Endothelial cell of umbilical vein (primary cell): Measurements from ENCODE around the gene DRC1. TPM values are rescaled to one million over a fixed set of nuclear protein-coding genes. Genes with fewer than 3 reads are reported as not detected.

Experiments used
- BruUV-seq: library from RNA; stranded (reverse); fragments of 400-500 nt; replicated peaks from 2 replicates; lab custom pipeline; 2021; lab: Mats Ljungman, UMichigan
- CTCF ChIA-PET: fragments of 300-600, 350-600 bp; sonication (Branson Sonifier 250); formaldehyde crosslinking; loops from one replicate; lab custom pipeline; 2021; ENCODE audit warnings: antibody characterized with exemption, inconsistent platforms; lab: Charles Lee
- POLR2A ChIA-PET: fragments of 300-600, 350-600 bp; sonication (Branson Sonifier 250); formaldehyde crosslinking; loops from one replicate; lab custom pipeline; 2021; ENCODE audit warnings: antibody characterized with exemption, inconsistent platforms; lab: Charles Lee
- DNase-seq: peaks from one replicate; pipeline ENCODE4 v3.0.0-alpha.2; 2011; ENCODE audit warnings: low read depth, low spot score
- FAIRE-seq: peaks from 2 replicates; lab custom pipeline; 2011; peaks lifted over from hg19 to GRCh38; lab: Jason Lieb, UNC
- H2AFZ ChIP-seq: 2 replicates; pipeline ENCODE4 v1.6.0; 2012; ENCODE audit warnings: low read depth, low read length, control low read depth, inconsistent platforms
- H3K27ac ChIP-seq: 2 replicates; pipeline ENCODE4 v1.5.1; 2011; ENCODE audit warnings: low read depth, mild to moderate bottlenecking, control low read depth, low read length, moderate library complexity; ENCODE audit not compliant: insufficient read depth
- H3K27me3 ChIP-seq, 2 experiments: 2 replicates each; pipeline versions ENCODE4 v1.6.0 to v1.6.1; 2011; ENCODE audit warnings: low read length in 2 of 2, mixed read lengths in 1 of 2; ENCODE audit not compliant: control insufficient read depth in 2 of 2, insufficient read depth in 2 of 2
- H3K36me3 ChIP-seq, 2 experiments: 2 replicates in 1 of 2; 3 replicates in 1 of 2; pipeline ENCODE4 v1.5.1; 2011; ENCODE audit warnings: low read length in 2 of 2, mild to moderate bottlenecking in 1 of 2, moderate library complexity in 1 of 2; ENCODE audit not compliant: control insufficient read depth in 2 of 2, insufficient read depth in 2 of 2; ENCODE audit errors: extremely low read depth in 1 of 2
- H3K4me1 ChIP-seq: 3 replicates; pipeline ENCODE4 v1.5.1; 2011; ENCODE audit warnings: mild to moderate bottlenecking, low read length; ENCODE audit not compliant: control insufficient read depth, insufficient read depth; ENCODE audit errors: extremely low read depth
- H3K4me2 ChIP-seq: 2 replicates; pipeline ENCODE4 v1.6.1; 2011; ENCODE audit warnings: low read length, control low read depth, mixed read lengths; ENCODE audit not compliant: insufficient read depth
- H3K4me3 ChIP-seq, 3 experiments: fragments of 200-600 bp in 1 of 3; sonication (generic), shearing (Covaris generic) in 1 of 3; replicated peaks in 1 of 3; 2 replicates each; pipeline ENCODE4 v1.5.1; 2011 to 2016; ENCODE audit warnings: control low read depth in 3 of 3, low read length in 3 of 3, mild to moderate bottlenecking in 2 of 3, inconsistent platforms in 1 of 3, low read depth in 1 of 3, moderate library complexity in 1 of 3; ENCODE audit not compliant: insufficient read depth in 1 of 3
- H3K79me2 ChIP-seq: 2 replicates; pipeline ENCODE4 v1.6.0; 2012; ENCODE audit warnings: low read length, inconsistent platforms; ENCODE audit not compliant: control insufficient read depth, insufficient read depth
- H3K9ac ChIP-seq: replicated peaks from 2 replicates; pipeline ENCODE3; 2011; ENCODE audit warnings: low read length, control low read depth; ENCODE audit not compliant: insufficient read depth; ENCODE audit errors: extremely low read depth
- H3K9me1 ChIP-seq: replicated peaks from 3 replicates; pipeline ENCODE4 v1.6.0; 2011; ENCODE audit warnings: mild to moderate bottlenecking, low read length; ENCODE audit not compliant: control insufficient read depth, insufficient read depth; ENCODE audit errors: extremely low read depth
- H3K9me3 ChIP-seq: replicated peaks from 2 replicates; pipeline ENCODE4 v1.5.1; 2012; ENCODE audit warnings: low read length, inconsistent platforms; ENCODE audit not compliant: control insufficient read depth, insufficient read depth
- H4K20me1 ChIP-seq: replicated peaks from 2 replicates; pipeline ENCODE3; 2011; ENCODE audit warnings: mild to moderate bottlenecking, low read length; ENCODE audit not compliant: control insufficient read depth, insufficient read depth; ENCODE audit errors: extremely low read depth
- EZH2 ChIP-seq: IDR thresholded peaks from 2 replicates; pipeline ENCODE4 v1.6.1; 2012; ENCODE audit warnings: borderline replicate concordance, low read depth, mild to moderate bottlenecking, moderate library complexity, low read length, inconsistent platforms; ENCODE audit not compliant: severe bottlenecking
- FOS ChIP-seq: IDR thresholded peaks from 2 replicates; pipeline ENCODE4 v1.6.1; 2011; ENCODE audit warnings: mild to moderate bottlenecking, low read length, moderate library complexity, borderline replicate concordance; ENCODE audit not compliant: insufficient read depth
- GATA2 ChIP-seq: IDR thresholded peaks from 2 replicates; pipeline ENCODE4 v1.7.0; 2011; ENCODE audit warnings: low read depth, mild to moderate bottlenecking, moderate library complexity, mixed read lengths, low read length; ENCODE audit not compliant: insufficient read length, insufficient read depth
- JUN ChIP-seq: IDR thresholded peaks from 2 replicates; pipeline ENCODE4 v1.6.1; 2011; ENCODE audit warnings: borderline replicate concordance, low read depth; ENCODE audit not compliant: insufficient read length, insufficient read depth
- MYC ChIP-seq: IDR thresholded peaks from one replicate; pipeline ENCODE4 v1.6.1; 2011; ENCODE audit warnings: mild to moderate bottlenecking, low read depth, low read length
- POLR2A ChIP-seq: IDR thresholded peaks from 2 replicates; pipeline ENCODE4 v1.6.1; 2012; ENCODE audit warnings: low read depth, mild to moderate bottlenecking, control low read depth, low read length
- POLR2AphosphoS5 ChIP-seq: IDR thresholded peaks from 2 replicates; pipeline ENCODE4 v1.6.1; 2012; ENCODE audit warnings: low read depth, mild to moderate bottlenecking, control low read depth, low read length, moderate library complexity; ENCODE audit not compliant: insufficient read depth
- dilution Hi-C: fragments of 300-500 bp; cut with MboI; formaldehyde crosslinking; loops from one replicate; pipeline ENCODE4 v1.15.0; 2019; ENCODE audit warnings: low sequenced_read_pairs; ENCODE audit not compliant: extremely low pct_ligation_motif_present
- intact Hi-C: fragments of 100-400 bp; cut with micrococcal nuclease; formaldehyde crosslinking; loops from one replicate; pipeline ENCODE4 v1.10.0; 2022
- polyA plus RNA-seq, 4 experiments: library from polyadenylated mRNA; depleted of rRNA in 3 of 4; stranded (reverse) in 3 of 4; unstranded in 1 of 4; fragments of >200 nt; gene quantifications; 2 replicates each; pipeline versions ENCODE4 v1.2.1 to v1.2.3, GENCODE V29; 2011 to 2012; ENCODE audit warnings: missing spikeins in 1 of 4
- total RNA-seq: library from RNA; stranded (reverse); gene quantifications from 2 replicates; pipeline ENCODE4 v1.2.3, GENCODE V29; 2021
- TF ChIP-seq, protein P1 (sequence below), 2 donors: IDR thresholded peaks; 1 replicate in 1 of 2; 2 replicates in 1 of 2; pipeline ENCODE4 v1.5.1; 2011; ENCODE audit warnings: low read length in 2 of 2, mild to moderate bottlenecking in 2 of 2, moderate library complexity in 2 of 2, control low read depth in 1 of 2, inconsistent platforms in 1 of 2, low read depth in 1 of 2; ENCODE audit not compliant: insufficient read depth in 1 of 2; ENCODE audit errors: extremely low read depth in 1 of 2

Gene DRC1
- total and polyA plus RNA-seq, 2 donors (not counting 3 experiments of a cell fraction or from before 2014, with no cell fraction given): 0.44 TPM; not detected in 1

GRCh38 chr2:26387189-26387588 lies 14.5 kb upstream of the DRC1 start:
- intact Hi-C loops: no loop called here
- H3K4me2 ChIP-seq: no peak overlapping the region
- dilution Hi-C loops: no loop called here
- H3K9me1 ChIP-seq: no peaks in the 10 kb centered on the region
- no peak overlapping the region for H3K4me3 ChIP-seq
- H3K79me2 ChIP-seq: no peaks in the 10 kb centered on the region
- no peak overlapping the region for H2AFZ ChIP-seq
- BruUV-seq: no TSS peak
- no peaks in the 10 kb centered on the region for H3K4me1 ChIP-seq
- FAIRE-seq: no peak
- no peaks in the 10 kb centered on the region for H3K9me3 ChIP-seq
- no peaks in the 10 kb centered on the region for H3K27me3 ChIP-seq
- DNase-seq: no peak
- H3K27ac ChIP-seq: no peak overlapping the region
- H3K9ac ChIP-seq: no peak overlapping the region
- no peak for TF ChIP-seq FOS
- TF ChIP-seq POLR2AphosphoS5: no peak
- no peak for TF ChIP-seq JUN
- TF ChIP-seq POLR2A: no peak
- TF ChIP-seq GATA2: no peak
- TF ChIP-seq, protein P1, sequence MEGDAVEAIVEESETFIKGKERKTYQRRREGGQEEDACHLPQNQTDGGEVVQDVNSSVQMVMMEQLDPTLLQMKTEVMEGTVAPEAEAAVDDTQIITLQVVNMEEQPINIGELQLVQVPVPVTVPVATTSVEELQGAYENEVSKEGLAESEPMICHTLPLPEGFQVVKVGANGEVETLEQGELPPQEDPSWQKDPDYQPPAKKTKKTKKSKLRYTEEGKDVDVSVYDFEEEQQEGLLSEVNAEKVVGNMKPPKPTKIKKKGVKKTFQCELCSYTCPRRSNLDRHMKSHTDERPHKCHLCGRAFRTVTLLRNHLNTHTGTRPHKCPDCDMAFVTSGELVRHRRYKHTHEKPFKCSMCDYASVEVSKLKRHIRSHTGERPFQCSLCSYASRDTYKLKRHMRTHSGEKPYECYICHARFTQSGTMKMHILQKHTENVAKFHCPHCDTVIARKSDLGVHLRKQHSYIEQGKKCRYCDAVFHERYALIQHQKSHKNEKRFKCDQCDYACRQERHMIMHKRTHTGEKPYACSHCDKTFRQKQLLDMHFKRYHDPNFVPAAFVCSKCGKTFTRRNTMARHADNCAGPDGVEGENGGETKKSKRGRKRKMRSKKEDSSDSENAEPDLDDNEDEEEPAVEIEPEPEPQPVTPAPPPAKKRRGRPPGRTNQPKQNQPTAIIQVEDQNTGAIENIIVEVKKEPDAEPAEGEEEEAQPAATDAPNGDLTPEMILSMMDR (IDR thresholded peaks at IDR 0.05; ENCODE audit: extremely low read depth in 1 of 2, insufficient read depth in 1 of 2, low read depth in 1 of 2, low read length in 2 of 2): no peak
- TF ChIP-seq MYC: no peak
- TF ChIP-seq EZH2: no peak
- H3K36me3 ChIP-seq: peaks cover 0 to 6% of the 10 kb centered on the region in 2 experiments
- ChIA-PET CTCF (no interaction called here), POLR2A (no interaction called here)
- H4K20me1 ChIP-seq: no peaks in the 10 kb centered on the region
